Brain microvascular endothelial cell (primary cell): ENCODE data around the gene THRB.
A peak's percentile ranks its signal among the peaks of the same experiment; 100 is the strongest.

Source experiments
- DNase-seq: peaks from one replicate; pipeline ENCODE4 v3.0.0-alpha.2; 2020
- H3K27ac ChIP-seq: fragments of 250-450 bp; sonication (Bioruptor Pico); 2 replicates; pipeline ENCODE4 v1.5.1; 2020; ENCODE audit warnings: mild to moderate bottlenecking, moderate library complexity
- H3K27me3 ChIP-seq: fragments of 250-450 bp; sonication (Bioruptor Pico); replicated peaks from 2 replicates; pipeline ENCODE4 v1.5.1; 2020; ENCODE audit warnings: mild to moderate bottlenecking
- H3K36me3 ChIP-seq: fragments of 250-450 bp; sonication (Bioruptor Pico); replicated peaks from 2 replicates; pipeline ENCODE4 v1.5.1; 2020; ENCODE audit warnings: mild to moderate bottlenecking
- H3K4me3 ChIP-seq: 2 replicates; pipeline ENCODE4 v1.5.1; 2011; ENCODE audit warnings: low read depth, mild to moderate bottlenecking, control low read depth, low read length, moderate library complexity
- in situ Hi-C: cut with HindIII; loops from 2 replicates; pipeline ENCODE4 v1.10.0; 2017; ENCODE audit warnings: low sequenced_read_pairs, low pct_ligation_motif_present
- TF ChIP-seq, protein P1 (sequence below): IDR thresholded peaks from 2 replicates; pipeline ENCODE4 v1.5.1; 2011; ENCODE audit warnings: low read depth, mild to moderate bottlenecking, moderate library complexity, low read length, control low read depth, inconsistent platforms; ENCODE audit errors: missing control alignments

The THRB gene

GRCh38 chr3:24242012-24242698 lies 252.5 kb downstream of the THRB start:
- Histone ChIP-seq H3K27me3 (no peaks in the 10 kb centered on the region), H3K27ac (no peak overlapping the region), H3K4me3 (no peak overlapping the region), H3K36me3 (no peaks in the 10 kb centered on the region)
- in situ Hi-C loops = no loop called here
- TF ChIP-seq, protein P1, sequence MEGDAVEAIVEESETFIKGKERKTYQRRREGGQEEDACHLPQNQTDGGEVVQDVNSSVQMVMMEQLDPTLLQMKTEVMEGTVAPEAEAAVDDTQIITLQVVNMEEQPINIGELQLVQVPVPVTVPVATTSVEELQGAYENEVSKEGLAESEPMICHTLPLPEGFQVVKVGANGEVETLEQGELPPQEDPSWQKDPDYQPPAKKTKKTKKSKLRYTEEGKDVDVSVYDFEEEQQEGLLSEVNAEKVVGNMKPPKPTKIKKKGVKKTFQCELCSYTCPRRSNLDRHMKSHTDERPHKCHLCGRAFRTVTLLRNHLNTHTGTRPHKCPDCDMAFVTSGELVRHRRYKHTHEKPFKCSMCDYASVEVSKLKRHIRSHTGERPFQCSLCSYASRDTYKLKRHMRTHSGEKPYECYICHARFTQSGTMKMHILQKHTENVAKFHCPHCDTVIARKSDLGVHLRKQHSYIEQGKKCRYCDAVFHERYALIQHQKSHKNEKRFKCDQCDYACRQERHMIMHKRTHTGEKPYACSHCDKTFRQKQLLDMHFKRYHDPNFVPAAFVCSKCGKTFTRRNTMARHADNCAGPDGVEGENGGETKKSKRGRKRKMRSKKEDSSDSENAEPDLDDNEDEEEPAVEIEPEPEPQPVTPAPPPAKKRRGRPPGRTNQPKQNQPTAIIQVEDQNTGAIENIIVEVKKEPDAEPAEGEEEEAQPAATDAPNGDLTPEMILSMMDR = no peak
- DNase-seq = peak; percentile 61

GRCh38 chr3:24240306-24240705 lies 254.3 kb downstream of the THRB start:
- in situ Hi-C loops = no loop called here
- TF ChIP-seq, protein P1 = no peak
- no peak overlapping the region for H3K4me3 ChIP-seq
- no peak for DNase-seq
- H3K27ac ChIP-seq = no peak overlapping the region
- no peaks in the 10 kb centered on the region for H3K27me3 ChIP-seq
- H3K36me3 ChIP-seq = no peaks in the 10 kb centered on the region

DNA sequence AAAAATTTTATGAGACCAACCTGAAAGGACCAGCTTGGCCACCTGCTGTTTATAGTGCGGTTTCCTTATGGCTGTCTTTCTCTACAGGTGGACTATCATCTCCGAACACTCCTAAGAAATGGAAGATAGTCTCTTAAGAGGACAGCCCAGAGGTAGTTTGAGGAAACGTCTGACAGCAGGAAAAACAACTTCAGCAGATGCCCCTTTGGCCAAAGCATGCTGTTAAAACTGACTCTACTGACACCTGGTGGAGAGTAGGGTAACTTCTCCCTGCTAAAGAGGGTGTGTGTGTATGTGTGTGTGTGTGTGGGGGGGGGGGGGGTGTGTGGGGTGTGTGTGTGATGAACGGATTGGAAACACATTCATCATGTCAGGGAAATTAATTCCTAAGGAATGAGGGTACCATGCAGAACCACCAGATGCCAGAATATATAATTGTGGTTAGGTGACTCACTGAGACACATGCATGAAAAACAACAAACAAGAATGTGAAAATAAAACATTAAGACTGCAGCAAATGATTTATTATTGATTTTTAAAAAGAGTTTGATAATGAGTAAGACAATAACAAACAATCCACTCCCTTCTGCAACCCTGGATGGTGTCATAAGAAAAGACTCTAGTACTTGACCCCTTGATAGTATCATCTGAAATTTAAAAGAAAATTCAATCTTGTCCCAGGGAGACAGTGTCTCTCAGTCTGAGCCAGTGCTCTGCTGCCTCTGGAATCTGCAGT lies 256.5 kb downstream of the THRB start:
- peak; percentile 81 for DNase-seq
- H3K4me3 ChIP-seq = no peak overlapping the region
- TF ChIP-seq, protein P1 = peak; percentile 82
- no peaks in the 10 kb centered on the region for H3K36me3 ChIP-seq
- H3K27me3 ChIP-seq = no peaks in the 10 kb centered on the region
- in situ Hi-C loops = no loop called here
- peak overlapping the region; percentile 58 for H3K27ac ChIP-seq

DNA sequence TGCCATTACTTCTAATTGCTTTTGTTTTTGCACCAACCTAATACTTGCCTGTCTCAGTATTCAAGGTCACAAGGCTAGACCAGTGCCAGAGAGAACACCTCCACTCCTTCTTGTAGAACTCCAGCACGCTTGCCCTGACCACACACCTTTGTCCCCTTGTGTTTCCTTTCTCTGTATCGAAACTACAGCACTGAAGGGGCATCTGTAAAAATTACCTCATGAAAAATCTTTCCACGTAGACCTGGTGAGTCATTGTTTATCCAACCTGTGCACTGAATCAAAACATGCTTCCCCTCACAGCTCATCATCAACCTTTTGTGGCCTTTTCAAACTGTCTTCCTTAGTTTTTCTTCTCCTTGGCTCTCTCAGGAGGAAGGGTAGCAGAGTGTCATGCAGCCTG lies 259.5 kb downstream of the THRB start:
- H3K36me3 ChIP-seq = no peaks in the 10 kb centered on the region
- TF ChIP-seq, protein P1 = no peak
- H3K27me3 ChIP-seq = no peaks in the 10 kb centered on the region
- H3K27ac ChIP-seq = no peak overlapping the region
- no peak for DNase-seq
- no peak overlapping the region for H3K4me3 ChIP-seq
- in situ Hi-C loops = no loop called here

DNA sequence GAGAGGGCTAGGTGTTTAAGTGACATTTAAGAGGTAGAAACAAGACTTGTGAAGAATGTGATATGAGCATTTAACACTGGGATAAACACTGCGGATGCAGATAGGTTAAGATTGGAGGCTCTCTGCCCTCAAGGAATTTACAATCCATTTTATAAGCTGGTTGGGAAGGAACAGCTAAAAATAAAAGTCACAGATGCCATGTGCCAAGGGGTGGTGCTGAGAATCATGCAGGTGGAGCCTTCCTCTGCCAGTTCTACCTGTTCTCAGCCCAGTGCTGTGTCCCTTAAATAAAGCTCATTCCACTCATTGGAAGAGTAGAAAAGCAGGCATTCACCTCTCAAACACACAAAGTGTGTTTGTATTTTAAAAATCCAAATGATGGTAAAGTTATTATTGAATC lies 261.9 kb downstream of the THRB start:
- in situ Hi-C loops = no loop called here
- TF ChIP-seq, protein P1 = no peak
- DNase-seq = no peak
- no peak overlapping the region for H3K4me3 ChIP-seq
- H3K36me3 ChIP-seq = no peaks in the 10 kb centered on the region
- H3K27me3 ChIP-seq = no peaks in the 10 kb centered on the region
- H3K27ac ChIP-seq = no peak overlapping the region
